Panc1 (cell line): ENCODE data around the gene PHF2.

Source experiments
- CTCF ChIP-seq: fragments of 450-650 bp; IDR thresholded peaks from 2 replicates; pipeline ENCODE4 v1.5.1; 2017; ENCODE audit warnings: mild to moderate bottlenecking
- POLR2AphosphoS5 ChIP-seq: IDR thresholded peaks from 2 replicates; pipeline ENCODE4 v1.6.1; 2012; ENCODE audit warnings: mild to moderate bottlenecking, low read depth, low read length, moderate library complexity
- REST ChIP-seq, 2 experiments: IDR thresholded peaks; 2 replicates each; pipeline ENCODE4 v1.6.1; 2011 to 2012; ENCODE audit warnings: low read depth in 2 of 2, control low read depth in 1 of 2, low read length in 1 of 2, mild to moderate bottlenecking in 1 of 2, moderate library complexity in 1 of 2; ENCODE audit not compliant: insufficient read depth in 1 of 2
- SIN3A ChIP-seq: IDR thresholded peaks from 2 replicates; pipeline ENCODE4 v1.6.1; 2012; ENCODE audit warnings: low read depth, mild to moderate bottlenecking, low read length, moderate library complexity, borderline replicate concordance; ENCODE audit not compliant: insufficient read depth
- TCF7L2 ChIP-seq: IDR thresholded peaks from 2 replicates; pipeline ENCODE4 v1.6.1; 2011; ENCODE audit warnings: mild to moderate bottlenecking, low read depth, low read length, inconsistent platforms

- TF ChIP-seq CTCF: no peak
- no peak for TF ChIP-seq REST (IDR thresholded peaks at IDR 0.05; ENCODE audit: insufficient read depth in 1 of 2, low read depth in 2 of 2, low read length in 1 of 2)
- no peak for TF ChIP-seq POLR2AphosphoS5
- no peak for TF ChIP-seq TCF7L2
- no peak for TF ChIP-seq SIN3A
These were observed 40.2 kb upstream of the PHF2 start for GRCh38 chr9:93536167-93536566.
